HepG2 (cell line): ENCODE data around the gene C14orf93. TPM values are rescaled to one million over a fixed set of nuclear protein-coding genes. Genes with fewer than 3 reads are reported as not detected.
A peak's percentile ranks its signal among the peaks of the same experiment; 100 is the strongest.

Experiments used
- DNMT3B ChIP-seq: conservative IDR thresholded peaks from 2 replicates; pipeline ENCODE4 v1.6.1; 2016; ENCODE audit warnings: missing biosample characterization, control low read depth
- ELF4 ChIP-seq: sonication (generic); formaldehyde crosslinking; IDR thresholded peaks from 2 replicates; pipeline ENCODE4 v1.5.0; 2020; ENCODE audit warnings: missing genetic modification reagents, mild to moderate bottlenecking, moderate library complexity, borderline replicate concordance
- HNF1A ChIP-seq, 2 experiments: sonication (generic) in 1 of 2; formaldehyde crosslinking in 1 of 2; IDR thresholded peaks; 2 replicates each; pipeline versions ENCODE4 v1.4.0 to v1.6.1; 2016 to 2020; ENCODE audit warnings: borderline replicate concordance in 1 of 2, low read depth in 1 of 2, mild to moderate bottlenecking in 1 of 2, missing genetic modification reagents in 1 of 2
- HOXA5 ChIP-seq: sonication (generic); formaldehyde crosslinking; IDR thresholded peaks from 2 replicates; pipeline ENCODE4 v1.4.0; 2020; ENCODE audit warnings: missing genetic modification reagents
- MIER3 ChIP-seq: IDR thresholded peaks from 2 replicates; pipeline ENCODE4 v1.6.1; 2016; ENCODE audit warnings: missing compliant biosample characterization, borderline replicate concordance
- NCOR1 ChIP-seq: fragments of 200-600 bp; sonication (generic); IDR thresholded peaks from 2 replicates; pipeline ENCODE4 v1.7.0; 2017; ENCODE audit warnings: antibody characterized with exemption, low read length, borderline replicate concordance
- NR2F2 ChIP-seq: IDR thresholded peaks from 2 replicates; pipeline ENCODE4 v1.6.1; 2012; ENCODE audit warnings: low read depth, inconsistent platforms, borderline replicate concordance
- RARA ChIP-seq: IDR thresholded peaks from 2 replicates; pipeline ENCODE4 v1.6.1; 2016; ENCODE audit warnings: missing genetic modification reagents, missing compliant biosample characterization
- SYNCRIP ChIP-seq: fragments of 200-400 bp; formaldehyde crosslinking; IDR thresholded peaks from 2 replicates; pipeline ENCODE4 v1.6.1; 2018; ENCODE audit warnings: mild to moderate bottlenecking, low read depth, low read length; ENCODE audit not compliant: insufficient read depth
- THAP11 ChIP-seq: IDR thresholded peaks from 2 replicates; pipeline ENCODE4 v1.6.1; 2016; ENCODE audit warnings: missing biosample characterization, missing genetic modification reagents
- TOPORS ChIP-seq: sonication (generic); formaldehyde crosslinking; IDR thresholded peaks from 2 replicates; pipeline ENCODE4 v1.8.0; 2023; ENCODE audit warnings: mild to moderate bottlenecking, missing genetic modification reagents
- TRIM24 ChIP-seq: sonication (generic); formaldehyde crosslinking; IDR thresholded peaks from 2 replicates; pipeline ENCODE4 v1.8.0; 2022; ENCODE audit warnings: mild to moderate bottlenecking, missing genetic modification reagents
- ZBTB10 ChIP-seq: sonication (generic); formaldehyde crosslinking; IDR thresholded peaks from 2 replicates; pipeline ENCODE4 v1.4.0; 2020; ENCODE audit warnings: missing genetic modification reagents, borderline replicate concordance
- ZMYM2 ChIP-seq: sonication (generic); formaldehyde crosslinking; IDR thresholded peaks from 2 replicates; pipeline ENCODE4 v1.8.0; 2022; ENCODE audit warnings: mild to moderate bottlenecking, missing genetic modification reagents
- ZNF205 ChIP-seq: IDR thresholded peaks from 2 replicates; pipeline ENCODE4 v1.6.1; 2018; ENCODE audit warnings: missing biosample characterization, missing genetic modification reagents
- ZNF274 ChIP-seq: sonication (generic); formaldehyde crosslinking; IDR thresholded peaks from 2 replicates; pipeline ENCODE4 v1.5.1; 2020; ENCODE audit warnings: mild to moderate bottlenecking, missing genetic modification reagents
- ZNF557 ChIP-seq: sonication (generic); formaldehyde crosslinking; IDR thresholded peaks from 2 replicates; pipeline ENCODE4 v1.4.0; 2020; ENCODE audit warnings: missing genetic modification reagents
- ZNF784 ChIP-seq: sonication (generic); formaldehyde crosslinking; IDR thresholded peaks from 2 replicates; pipeline ENCODE4 v1.5.1; 2020; ENCODE audit warnings: missing genetic modification reagents, mild to moderate bottlenecking, borderline replicate concordance
- polyA plus RNA-seq, 8 experiments: library from polyadenylated mRNA; depleted of rRNA in 3 of 8; stranded (reverse) in 7 of 8; unstranded in 1 of 8; fragments of >200 nt; fragmentation: Illumina TruSeq in 4 of 8; extraction: Trizol in 4 of 8; gene quantifications; 2 replicates each; pipeline versions ENCODE4 v1.2.1 to v1.2.3, GENCODE V29; 2011 to 2016; ENCODE audit warnings: low read depth in 4 of 8, missing spikeins in 1 of 8, mixed read lengths in 1 of 8; ENCODE audit not compliant: insufficient read depth in 1 of 8
- total RNA-seq, 5 experiments: library from RNA; depleted of rRNA; stranded (reverse); fragments of >200 nt; fragmentation: Illumina TruSeq; extraction: Trizol; gene quantifications; 2 replicates each; pipeline ENCODE4 v1.2.3, GENCODE V29; 2016; ENCODE audit warnings: low read depth in 1 of 5

Gene C14orf93
- total and polyA plus RNA-seq, 2 of the 13 experiments (the other 11 are each of a cell fraction or from before 2014, with no cell fraction given): 11.4 to 22.5 TPM

GRCh38 chr14:23056956-23057756 lies 47.2 kb upstream of the C14orf93 start, which contains the start of gene CDH24 (continued):
- no peak for TF ChIP-seq HNF1A (IDR thresholded peaks at IDR 0.05; ENCODE audit: low read depth)
- TF ChIP-seq HNF1A (CRISPR knock-in tag; IDR thresholded peaks at IDR 0.05; ENCODE audit: borderline replicate concordance): no peak
- no peak for TF ChIP-seq ZNF557 (CRISPR knock-in tag)
- TF ChIP-seq NCOR1: no peak
- TF ChIP-seq ZNF274: no peak
- no peak for TF ChIP-seq TOPORS (CRISPR knock-in tag)
- TF ChIP-seq ZNF205 (CRISPR knock-in tag): no peak
- no peak for TF ChIP-seq RARA (CRISPR knock-in tag)
- TF ChIP-seq TRIM24: no peak
- no peak for TF ChIP-seq DNMT3B
- TF ChIP-seq NR2F2: no peak
- TF ChIP-seq MIER3: no peak
- no peak for TF ChIP-seq ZMYM2 (CRISPR knock-in tag)
- no peak for TF ChIP-seq SYNCRIP
- no peak for TF ChIP-seq ZBTB10
- TF ChIP-seq HOXA5 (CRISPR knock-in tag): peak; percentile 62; the same call in 1 of the 2 replicates
- TF ChIP-seq THAP11 (CRISPR knock-in tag): no peak
- no peak for TF ChIP-seq ELF4 (CRISPR knock-in tag)
- no peak; the same call in 1 of the 2 replicates for TF ChIP-seq ZNF784 (CRISPR knock-in tag)
